Mucosa of gallbladder (tissue), 1 donor: Measurements from ENCODE around the gene BCL2L12. TPM values are rescaled to one million over a fixed set of nuclear protein-coding genes. Genes with fewer than 3 reads are reported as not detected.
"Not testable (repeated sequence)": the region's sequence is repeated elsewhere in the genome, so short reads cannot be mapped to it uniquely, and the experiment has no call there.

ENCODE experiments used
- DNase-seq: peaks from one replicate; pipeline ENCODE4 v3.0.0-alpha.2; 2020; ENCODE audit warnings: low spot score
- total RNA-seq: library from RNA; stranded (reverse); gene quantifications from one replicate; pipeline ENCODE4 v1.2.1, GENCODE V29; 2021
- donor health status: DM: no; HTN: no; CAD: no.

BCL2L12 gene
- 18.9 TPM for total RNA-seq

GRCh38 chr19:49665351-49666119 is at the start of gene BCL2L12, which contains the start of gene IRF3:
Gene BCL2L12 (plus strand): TSS chr19:49665933. CDS start chr19:49666693, 760 bp downstream.
Gene IRF3 (minus strand): TSS chr19:49665857. CDS start chr19:49664838, 1,019 bp downstream.
- peak; percentile 99 for DNase-seq

DNA sequence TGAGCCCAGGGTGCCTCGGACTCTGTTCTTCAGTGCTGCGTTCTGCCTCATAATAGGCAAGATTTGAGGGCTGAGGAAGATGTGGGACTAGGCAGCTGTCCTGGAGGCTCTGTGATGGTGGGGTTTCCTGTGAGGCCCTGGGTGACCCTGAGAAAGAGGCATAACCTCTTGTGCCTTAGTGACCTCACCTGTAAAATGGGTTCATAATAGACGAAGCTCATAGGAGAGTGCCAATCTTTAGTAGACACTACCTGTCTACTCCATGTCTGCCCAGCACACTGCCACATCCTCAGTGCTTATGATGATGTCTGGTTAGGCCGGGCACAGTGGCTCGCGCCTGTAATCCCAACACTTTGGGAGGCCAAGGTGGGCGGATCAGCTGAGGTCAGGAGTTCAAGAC is 49.2 kb upstream of the BCL2L12 start:
- no peak for DNase-seq

GRCh38 chr19:49616945-49617344 is 48.8 kb upstream of the BCL2L12 start:
- DNase-seq, result no peak

DNA sequence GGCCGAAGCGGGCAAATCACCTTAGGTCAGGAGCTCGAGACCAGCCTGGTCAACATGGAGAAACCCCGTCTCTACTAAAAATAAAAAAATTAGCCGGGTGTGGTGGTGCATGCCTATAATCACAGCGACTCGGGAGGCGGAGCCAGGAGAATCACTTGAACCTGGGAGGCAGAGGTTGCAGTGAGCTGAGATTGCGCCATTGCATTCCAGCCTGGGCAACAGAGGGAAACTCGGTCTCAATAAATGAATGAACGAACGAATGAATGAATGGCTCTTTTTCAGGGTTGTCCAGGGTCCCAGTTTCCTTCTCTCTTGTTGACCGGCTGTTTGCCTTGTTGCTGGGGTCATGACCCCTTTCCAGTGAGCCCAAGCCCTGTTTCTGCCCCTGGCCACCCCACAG is 47.9 kb upstream of the BCL2L12 start:
- DNase-seq, result not testable (repeated sequence)

DNA sequence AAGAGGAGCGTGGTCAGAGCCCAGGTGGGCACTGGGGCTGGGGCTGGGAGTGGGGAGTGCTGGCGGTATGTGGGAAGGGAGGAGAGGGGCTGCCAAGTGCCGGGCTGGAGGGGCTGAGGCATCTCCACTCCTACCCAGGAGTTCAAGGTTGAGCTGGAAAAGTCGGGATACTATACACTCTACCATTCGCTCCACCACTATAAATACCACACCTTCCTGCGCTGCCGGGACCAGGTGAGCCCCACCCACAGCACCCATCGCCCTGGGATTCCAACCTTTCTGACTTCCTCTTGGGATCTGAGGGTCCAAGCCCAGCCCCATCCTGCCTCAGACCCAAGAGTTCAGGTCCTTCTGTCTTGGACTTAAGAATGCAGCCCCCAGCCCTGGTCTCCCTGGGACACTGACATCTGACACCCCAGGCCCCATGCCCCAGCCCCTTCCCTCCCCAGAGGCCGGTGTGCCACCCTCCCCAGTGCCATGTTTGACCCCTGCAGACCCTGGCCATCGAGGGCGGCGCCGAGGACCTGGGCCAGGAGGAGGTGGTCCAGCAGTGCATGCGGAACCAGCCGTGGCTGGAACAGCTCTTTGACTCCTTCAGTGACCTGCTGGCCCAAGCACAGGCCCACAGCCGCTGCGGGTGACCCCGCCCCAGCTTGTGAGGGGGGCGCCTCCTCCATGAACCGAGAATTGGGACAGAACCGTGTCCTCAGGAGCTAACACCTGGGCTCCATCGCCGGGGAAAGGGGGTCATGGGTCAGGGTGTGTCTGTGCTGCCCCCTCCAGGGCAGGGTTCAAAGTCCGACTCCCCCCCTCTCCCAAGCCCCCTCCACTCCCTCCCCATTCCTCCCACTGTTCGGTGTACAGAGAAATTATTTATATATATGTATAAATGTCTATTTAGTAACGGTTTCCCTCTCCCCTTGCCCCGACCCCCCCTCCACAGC is 40.5 kb upstream of the BCL2L12 start:
- DNase-seq, result no peak

- DNase-seq, result no peak
Measured at GRCh38 chr19:49626226-49626625, 39.5 kb upstream of the BCL2L12 start.

DNA sequence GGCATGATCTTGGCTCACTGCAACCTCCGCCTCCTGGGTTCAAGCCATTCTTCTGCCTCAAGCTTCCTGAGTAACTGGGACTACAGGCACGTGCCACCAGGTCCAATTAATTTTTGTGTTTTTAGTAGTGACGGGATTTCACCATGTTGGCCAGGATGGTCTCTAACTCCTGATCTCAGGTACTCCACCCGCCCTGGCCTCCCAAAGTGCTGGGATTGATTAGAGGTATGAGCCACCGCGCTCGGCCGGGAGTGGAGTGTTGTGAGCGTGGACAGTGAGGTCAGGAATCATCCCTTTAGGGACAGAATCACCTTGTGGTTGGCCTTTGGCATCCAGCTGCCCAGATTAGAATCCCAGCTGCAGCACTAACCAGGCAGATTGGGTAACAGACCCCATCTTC is 36.1 kb upstream of the BCL2L12 start:
- DNase-seq, result no peak

DNA sequence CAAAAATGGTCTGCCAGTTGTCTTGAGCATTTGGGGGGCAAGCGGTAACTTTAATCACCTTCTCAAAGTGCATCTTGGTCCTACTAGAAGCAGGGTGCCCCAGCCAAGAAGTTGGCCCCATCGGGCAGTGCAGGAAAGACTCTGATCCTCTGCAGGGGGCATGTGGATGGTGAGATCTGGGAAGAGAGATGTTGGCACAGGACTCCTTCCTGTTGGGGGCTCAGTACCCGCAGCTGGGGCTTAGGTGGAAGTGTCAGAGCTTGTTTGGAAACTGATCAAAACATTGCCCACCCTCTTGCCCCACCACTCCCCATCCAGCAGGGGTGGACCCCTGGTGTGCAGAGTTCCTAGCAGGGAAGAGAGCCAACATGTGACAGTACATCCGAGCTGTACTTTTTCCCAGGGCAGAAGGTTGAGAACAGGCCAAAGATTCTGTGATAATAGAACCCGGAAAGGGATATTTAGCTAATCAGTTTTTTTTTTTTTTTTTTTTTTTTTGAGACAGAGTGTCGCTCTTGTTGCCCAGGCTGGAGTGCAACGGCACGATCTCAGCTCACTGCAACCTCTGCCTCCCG is 34.6 kb upstream of the BCL2L12 start:
- DNase-seq, result no peak

- no peak for DNase-seq
Measured at GRCh38 chr19:49631610-49632192, 34.0 kb upstream of the BCL2L12 start.

DNA sequence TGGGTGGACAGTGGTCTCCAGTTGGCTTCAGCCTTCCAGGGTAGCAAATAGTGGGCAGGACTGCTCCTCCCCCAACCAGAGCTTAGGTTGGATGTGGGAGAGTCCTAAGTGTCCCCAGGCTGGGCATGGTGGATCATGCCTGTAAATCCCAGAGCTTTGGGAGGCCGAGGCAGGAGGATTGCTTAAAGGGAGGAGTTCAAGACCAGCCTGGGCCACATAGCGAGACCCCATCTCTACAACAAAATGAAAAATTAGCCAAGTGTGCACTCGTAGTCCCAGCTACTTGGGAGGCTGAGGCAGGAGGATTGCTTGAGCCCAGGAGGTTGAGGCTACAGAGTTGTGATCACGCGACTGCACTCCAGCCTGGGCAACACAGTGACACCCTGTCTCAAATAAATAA is 33.2 kb upstream of the BCL2L12 start:
- no peak for DNase-seq

- not testable (repeated sequence) for DNase-seq
Measured at GRCh38 chr19:49633273-49633672, 32.5 kb upstream of the BCL2L12 start.

DNA sequence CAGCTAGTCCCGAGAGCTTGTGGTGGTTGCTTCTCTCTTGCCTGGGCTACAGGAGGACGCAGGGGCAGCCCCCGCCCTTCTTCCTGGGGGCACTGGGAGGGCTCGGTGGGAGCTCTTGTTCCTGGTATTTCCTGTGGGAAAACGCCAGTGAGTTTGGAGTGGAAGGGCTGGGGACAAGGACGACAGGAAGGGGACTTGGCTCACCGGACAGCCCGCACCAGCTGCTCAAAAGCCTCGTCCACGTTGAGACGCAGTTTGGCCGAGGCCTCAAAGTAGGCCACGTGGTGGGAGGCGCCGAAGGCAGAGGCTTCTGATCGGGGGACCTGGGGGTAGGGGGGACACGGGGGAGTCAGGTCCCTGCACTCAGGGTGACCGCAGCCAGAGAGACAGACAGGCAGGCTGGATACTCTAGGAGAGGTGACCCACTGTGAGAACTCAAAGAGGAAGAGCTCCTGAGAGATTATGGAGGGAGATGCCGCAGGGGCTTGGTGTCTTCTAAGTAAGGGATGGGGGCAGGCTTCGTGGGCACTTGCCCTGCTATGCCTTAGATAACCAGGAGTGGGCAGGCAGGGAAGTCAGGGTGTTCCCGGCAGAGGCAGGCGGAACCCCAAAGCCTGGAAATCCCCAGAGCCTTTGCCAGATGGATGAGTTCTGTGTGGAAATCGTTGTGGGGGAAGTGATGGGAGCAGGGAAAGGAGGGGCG is 30.1 kb upstream of the BCL2L12 start:
- DNase-seq, result no peak

DNA sequence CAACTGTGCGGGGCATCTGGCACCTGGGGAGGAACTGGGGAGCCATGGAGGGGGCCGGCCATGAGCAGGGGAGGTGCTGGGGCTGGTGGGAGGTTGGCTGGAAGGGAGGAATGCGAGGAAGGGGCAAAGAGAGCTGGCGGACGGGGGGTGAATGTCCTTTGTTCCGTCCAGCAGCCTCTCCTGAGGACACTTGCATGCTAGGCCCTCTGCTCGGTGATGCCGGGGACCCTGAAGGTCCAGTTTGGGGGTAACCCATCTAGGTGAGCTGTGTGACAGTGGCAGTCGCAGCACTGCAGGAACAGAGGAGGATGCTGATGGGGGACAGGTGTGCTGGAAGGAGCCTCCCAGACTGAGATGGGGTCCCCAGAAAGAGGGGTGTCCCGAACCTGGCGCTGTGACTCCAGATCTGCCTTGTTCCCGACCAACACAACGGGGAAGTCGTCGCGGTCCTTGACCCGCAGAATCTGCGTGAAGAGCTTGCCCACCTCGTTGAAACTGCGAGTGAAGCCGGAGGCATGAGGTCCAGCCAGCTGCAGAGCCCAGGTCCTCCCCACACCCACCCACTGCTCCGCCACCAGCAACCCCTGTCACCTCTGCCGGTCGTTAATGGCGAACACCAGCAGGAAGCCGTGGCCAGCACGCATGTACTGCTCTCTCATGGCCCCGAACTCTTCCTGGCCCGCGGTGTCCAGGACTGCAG is 29.4 kb upstream of the BCL2L12 start:
- no peak for DNase-seq

- peak; percentile 83 for DNase-seq
Measured at GRCh38 chr19:49637821-49638738, 27.7 kb upstream of the BCL2L12 start.

DNA sequence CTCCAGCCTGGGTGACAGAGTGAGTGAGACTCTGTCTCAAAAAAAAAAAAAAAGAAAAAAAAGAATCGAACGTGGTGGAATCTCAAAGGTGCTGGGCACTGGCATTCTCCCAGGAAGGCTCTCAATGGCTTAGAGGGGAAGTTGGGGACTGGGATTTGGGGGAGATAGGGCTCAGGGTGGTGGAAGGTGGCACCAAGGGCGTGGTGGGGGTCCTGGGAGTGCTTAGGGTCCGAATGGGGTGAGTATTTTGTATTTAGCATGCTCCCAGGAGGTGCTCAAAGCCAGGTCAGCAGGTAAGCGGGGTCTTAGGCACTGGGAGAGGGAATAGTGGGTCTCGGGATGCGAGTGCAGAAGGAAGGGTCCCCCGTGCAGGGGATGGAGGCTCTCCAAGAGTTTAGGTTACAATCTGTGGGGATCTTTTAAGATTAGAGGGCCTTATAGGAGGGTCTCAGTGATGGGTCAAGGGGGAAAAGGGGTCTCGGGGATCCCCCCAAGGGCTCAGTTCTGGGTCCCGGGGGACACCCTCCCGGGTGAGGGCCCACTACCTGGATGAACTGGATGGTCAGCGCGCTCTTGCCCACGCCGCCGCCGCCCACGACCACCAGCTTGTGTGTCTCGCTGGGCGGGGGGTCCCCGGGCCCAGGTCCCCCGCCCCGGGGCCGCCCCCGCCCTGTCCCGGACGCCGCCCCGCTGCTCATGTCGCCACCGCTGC is 26.2 kb upstream of the BCL2L12 start:
- no peak for DNase-seq

- DNase-seq, result peak; percentile 100
Measured at GRCh38 chr19:49640113-49640898, 25.4 kb upstream of the BCL2L12 start, which contains the start of gene RRAS. Gene RRAS (minus strand): TSS chr19:49640143. CDS start chr19:49640098, 45 bp downstream.

DNA sequence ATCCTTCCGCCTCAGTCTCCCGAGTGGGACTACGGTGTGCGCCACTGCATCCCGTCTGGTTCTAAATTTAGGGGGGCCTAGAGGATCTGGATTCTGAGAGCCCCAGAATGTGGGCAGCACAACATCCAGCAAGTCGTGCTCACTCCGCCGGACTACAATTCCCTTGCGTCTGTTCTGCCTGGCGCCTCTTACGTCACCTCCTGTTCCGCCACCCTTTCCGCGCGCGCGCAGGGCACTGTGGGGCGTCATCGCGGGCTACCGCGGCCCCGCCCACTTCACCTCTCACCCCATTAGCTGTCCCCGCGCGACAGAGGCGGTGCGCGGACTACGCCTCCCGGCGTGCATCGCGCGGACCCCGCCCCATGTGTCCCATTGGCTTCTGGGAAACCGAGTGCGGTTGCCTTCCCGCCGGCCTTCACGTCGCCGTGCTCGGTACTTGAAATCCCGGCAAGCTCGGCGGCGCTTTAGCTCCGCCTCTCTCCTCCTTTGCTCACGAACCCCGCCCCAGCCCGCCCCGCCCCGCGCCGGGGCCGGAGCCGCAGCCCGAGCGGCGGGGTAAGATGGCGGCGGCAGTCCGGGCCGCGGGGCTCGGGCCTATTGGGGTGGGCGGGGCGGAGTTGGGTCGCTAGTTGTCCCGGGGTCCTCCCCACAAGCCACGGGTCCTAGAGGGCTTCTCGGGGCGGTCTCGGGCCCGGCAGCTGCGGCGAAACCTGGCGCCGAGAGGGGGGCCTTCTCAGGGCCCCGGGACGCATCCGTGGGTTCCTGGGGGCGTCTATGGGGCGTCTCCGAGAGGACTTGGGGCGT is 23.8 kb upstream of the BCL2L12 start, which contains the start of gene SCAF1:
Gene SCAF1, plus strand, starts transcription at position 522 of the 804 bp plus-strand sequence. CDS start 2,818 bp downstream, outside the sequence.
- peak; percentile 99 for DNase-seq
